K562 (cell line): ENCODE data around the gene CNOT6. TPM values are rescaled to one million over a fixed set of nuclear protein-coding genes. Genes with fewer than 3 reads are reported as not detected.
"Not testable (repeated sequence)": the region's sequence is repeated elsewhere in the genome, so short reads cannot be mapped to it uniquely, and the experiment has no call there.

Source experiments
- ATAC-seq: fragments of 200-7000 bp; cut with Tn5 transposase; 3 replicates; pipeline ENCODE4 v1.9.1; 2020; ENCODE audit warnings: moderate library complexity
- BruUV-seq: library from RNA; stranded (reverse); fragments of 400-500 nt; replicated peaks from 2 replicates; lab custom pipeline; 2021; lab: Mats Ljungman, UMichigan
- CTCF ChIA-PET: fragments of 300-600 bp; formaldehyde crosslinking; extraction: SDS; loops from one replicate; lab custom pipeline; 2021; ENCODE audit warnings: low intra/inter-chr PET ratio; lab: Yijun Ruan, JAX
- POLR2A ChIA-PET: fragments of 300-600, 350-650 bp; sonication (Branson Sonifier 250); formaldehyde crosslinking; extraction: SDS; loops from one replicate; lab custom pipeline; 2021; ENCODE audit warnings: antibody characterized with exemption, inconsistent platforms; lab: Yijun Ruan, JAX
- DNase-seq, 4 experiments: peaks; one replicate each; pipeline versions ENCODE4 v3.0.0 to v3.0.0-alpha.2; 2011 to 2018; ENCODE audit warnings: low spot score in 3 of 4, mixed read lengths in 3 of 4; ENCODE audit errors: extremely low read depth in 1 of 4
- FAIRE-seq: peaks from 2 replicates; lab custom pipeline; 2011; peaks lifted over from hg19 to GRCh38; lab: Jason Lieb, UNC
- H2AFZ ChIP-seq: 2 replicates; pipeline ENCODE4 v1.6.0; 2011; ENCODE audit warnings: low read depth, low read length, control low read depth, inconsistent platforms
- H3K27ac ChIP-seq: fragments of 200-600 bp; 3 replicates; pipeline ENCODE4 v1.8.0; 2011; ENCODE audit warnings: low read depth, mild to moderate bottlenecking, control low read depth, inconsistent platforms, low read length, moderate library complexity, mixed read lengths; ENCODE audit errors: extremely low read depth
- H3K27me3 ChIP-seq, 2 experiments: fragments of 300-600 bp in 1 of 2; 2 replicates in 1 of 2; 3 replicates in 1 of 2; pipeline versions ENCODE4 v1.6.0 to v1.8.0; 2011; ENCODE audit warnings: inconsistent platforms in 2 of 2, low read length in 2 of 2, mild to moderate bottlenecking in 1 of 2, mixed read lengths in 1 of 2, moderate library complexity in 1 of 2; ENCODE audit not compliant: control insufficient read depth in 2 of 2, insufficient read depth in 2 of 2
- H3K36me3 ChIP-seq: fragments of 300-600 bp; 3 replicates; pipeline ENCODE4 v1.8.0; 2011; ENCODE audit warnings: mild to moderate bottlenecking, low read length, inconsistent platforms; ENCODE audit not compliant: control insufficient read depth, insufficient read depth
- H3K4me1 ChIP-seq, 2 experiments: fragments of 200-600 bp in 1 of 2; replicated peaks in 1 of 2; 2 replicates in 1 of 2; 3 replicates in 1 of 2; pipeline versions ENCODE4 v1.5.1 to v1.8.0; 2011; ENCODE audit warnings: inconsistent platforms in 2 of 2, low read length in 2 of 2, mild to moderate bottlenecking in 1 of 2, mixed read lengths in 1 of 2, moderate library complexity in 1 of 2; ENCODE audit not compliant: control insufficient read depth in 2 of 2, insufficient read depth in 2 of 2
- H3K4me2 ChIP-seq: 2 replicates; pipeline ENCODE4 v1.6.1; 2011; ENCODE audit warnings: low read length, control low read depth, inconsistent platforms, mixed read lengths; ENCODE audit not compliant: insufficient read depth
- H3K4me3 ChIP-seq: fragments of 200-600 bp; sonication (generic), shearing (Covaris generic); 2 replicates; pipeline ENCODE4 v1.5.1; 2016; ENCODE audit warnings: control low read depth, inconsistent platforms
- H3K79me2 ChIP-seq: fragments of 200-600 bp; 3 replicates; pipeline ENCODE4 v1.8.0; 2011; ENCODE audit warnings: low read length, inconsistent platforms; ENCODE audit not compliant: control insufficient read depth, insufficient read depth
- H3K9ac ChIP-seq, 2 experiments: 2 replicates each; pipeline versions ENCODE4 v1.6.0 to v1.6.1; 2011; ENCODE audit warnings: low read depth in 2 of 2, low read length in 2 of 2, control low read depth in 1 of 2, inconsistent platforms in 1 of 2, mild to moderate bottlenecking in 1 of 2, mixed read lengths in 1 of 2; ENCODE audit not compliant: insufficient read depth in 1 of 2
- H3K9me1 ChIP-seq: one replicate; pipeline ENCODE4 v1.6.0; 2011; ENCODE audit warnings: inconsistent platforms, mild to moderate bottlenecking, low read length, moderate library complexity; ENCODE audit not compliant: control insufficient read depth, insufficient read depth
- H3K9me3 ChIP-seq: replicated peaks from 2 replicates; pipeline ENCODE4 v1.5.1; 2011; ENCODE audit warnings: low read depth, low read length, inconsistent platforms; ENCODE audit not compliant: control insufficient read depth, insufficient read depth
- H4K20me1 ChIP-seq: replicated peaks from 2 replicates; pipeline ENCODE4 v1.6.1; 2011; ENCODE audit warnings: low read length, inconsistent platforms, mixed read lengths; ENCODE audit not compliant: control insufficient read depth, insufficient read depth
- BCOR ChIP-seq: fragments of 450-650 bp; IDR thresholded peaks from 2 replicates; pipeline ENCODE4 v1.6.1; 2016
- NFIC ChIP-seq: fragments of 450-650 bp; IDR thresholded peaks from 2 replicates; pipeline ENCODE4 v1.6.1; 2017; ENCODE audit warnings: mild to moderate bottlenecking, inconsistent platforms
- PHB2 ChIP-seq: fragments of 450-650 bp; IDR thresholded peaks from 2 replicates; pipeline ENCODE4 v1.6.1; 2017; ENCODE audit warnings: low read depth
- TEAD4 ChIP-seq, 2 experiments: sonication (generic) in 1 of 2; formaldehyde crosslinking in 1 of 2; IDR thresholded peaks; 2 replicates each; pipeline versions ENCODE4 v1.6.1 to v1.8.0; 2012 to 2022; ENCODE audit warnings: borderline replicate concordance in 1 of 2, inconsistent platforms in 1 of 2, low read length in 1 of 2, mild to moderate bottlenecking in 1 of 2, missing genetic modification reagents in 1 of 2
- ZNF146 ChIP-seq: IDR thresholded peaks from one replicate; pipeline ENCODE4 v1.6.1; 2018; ENCODE audit warnings: missing compliant biosample characterization; ENCODE audit not compliant: unreplicated experiment
- ZNF347 ChIP-seq: fragments of 450-650 bp; formaldehyde crosslinking; IDR thresholded peaks from 2 replicates; pipeline ENCODE4 v1.4.0; 2020; ENCODE audit warnings: low read depth, mild to moderate bottlenecking, moderate library complexity
- WGBS: fragments of 100-300 bp; shearing (Covaris generic); methylation state at CpG from one replicate; pipeline ENCODE4 v1.1.6; 2016; ENCODE audit warnings: low coverage, mixed read lengths; ENCODE audit not compliant: insufficient coverage; ENCODE audit errors: missing lambda C conversion rate; 5-methylcytosine and 5-hydroxymethylcytosine counted together
- in situ Hi-C: fragments of 300-500 bp; cut with MboI; formaldehyde crosslinking; loops from 4 replicates; pipeline ENCODE4 v1.15.0; 2018; ENCODE audit warnings: inconsistent platforms, mixed read lengths
- intact Hi-C: fragments of 100-400 bp; cut with micrococcal nuclease; formaldehyde crosslinking; loops from 2 replicates; pipeline ENCODE4 v1.14.2; 2022
- polyA plus RNA-seq, 8 experiments: library from polyadenylated mRNA; depleted of rRNA in 4 of 8; stranded (reverse) in 5 of 8; unstranded in 3 of 8; fragments of >200 nt; fragmentation: Nextera tagmentation in 2 of 8; fragmentation: Illumina TruSeq in 1 of 8; extraction: Ambion mirVana in 2 of 8; extraction: Trizol in 1 of 8; gene quantifications; 2 replicates each; pipeline versions ENCODE4 v1.2.1 to v1.2.3, GENCODE V29; 2011 to 2014; ENCODE audit warnings: inconsistent platforms in 1 of 8, missing spikeins in 1 of 8
- total RNA-seq, 7 experiments: library from RNA; depleted of rRNA in 6 of 7; stranded (reverse); fragments of >200 nt in 6 of 7; fragmentation: Illumina TruSeq in 2 of 7; extraction: Trizol in 2 of 7; gene quantifications; 2 replicates each; pipeline versions ENCODE4 v1.2.1 to v1.2.3, GENCODE V29; 2011 to 2021; ENCODE audit warnings: low replicate concordance in 1 of 7

CNOT6 gene
- total and polyA plus RNA-seq, 9 of the 15 experiments (the other 6 are each of a cell fraction or from before 2014, with no cell fraction given), result 4.9 to 32.4 (median 14.0) TPM

- no peaks in the 10 kb centered on the region for H3K9me3 ChIP-seq
- H3K36me3 ChIP-seq, result no peaks in the 10 kb centered on the region
- H3K4me1 ChIP-seq, result peaks cover 0 to 2% of the 10 kb centered on the region in 2 experiments; a peak in 1 of 5 replicates
- H3K4me2 ChIP-seq, result no peak overlapping the region
- intact Hi-C loops (loop anchor here (5.0 kb wide), 3 partner anchors 133 to 347 kb away; no protein-coding TSS in a partner anchor), in situ Hi-C loops (no loop called here)
- no peaks in the 10 kb centered on the region for H3K79me2 ChIP-seq
- H4K20me1 ChIP-seq, result peaks cover 11% of the 10 kb centered on the region; the same call in 1 of the 2 replicates
- WGBS, result 10% methylated on average over 11 of the region's 11 CpGs
- no TSS peak for BruUV-seq
- no peaks in the 10 kb centered on the region for H3K9me1 ChIP-seq
- FAIRE-seq (no peak), DNase-seq (no peak), ATAC-seq (no peak)
- H3K9ac ChIP-seq, result no peak overlapping the region
- ChIA-PET CTCF (no interaction called here), POLR2A (interaction anchor here (0.6 kb wide), 1 partner anchor 142 kb away, joined by 3 read pairs; no protein-coding TSS in a partner anchor)
- peaks cover 8 to 32% of the 10 kb centered on the region in 2 experiments; a peak in 4 of 5 replicates for H3K27me3 ChIP-seq
- H2AFZ ChIP-seq, result no peak overlapping the region
- TF ChIP-seq PHB2 (no peak), ZNF347 (CRISPR knock-in tag) (no peak), NFIC (peak; percentile 82), TEAD4 (IDR thresholded peaks at IDR 0.05; ENCODE audit: low read length) (no peak), TEAD4 (CRISPR knock-in tag; IDR thresholded peaks at IDR 0.05; ENCODE audit: borderline replicate concordance) (no peak)
- no peak overlapping the region for H3K27ac ChIP-seq
- H3K4me3 ChIP-seq, result no peak overlapping the region
These were observed 19.6 kb upstream of the CNOT6 start for GRCh38 chr5:180474569-180474968.

- WGBS, result 27% methylated on average over 20 of the region's 20 CpGs
- H4K20me1 ChIP-seq, intact Hi-C loops, H3K9me1 ChIP-seq, BruUV-seq, FAIRE-seq, H3K4me3 ChIP-seq, CTCF ChIA-PET, H3K9ac ChIP-seq, H3K4me1 ChIP-seq, ATAC-seq, H3K27ac ChIP-seq, H3K4me2 ChIP-seq, H3K36me3 ChIP-seq, H2AFZ ChIP-seq, H3K9me3 ChIP-seq, in situ Hi-C loops, H3K79me2 ChIP-seq, DNase-seq: not testable (repeated sequence)
- POLR2A ChIA-PET, result interaction anchor here (0.7 kb wide), 1 partner anchor 47 kb away, joined by 3 read pairs; no protein-coding TSS in a partner anchor
- H3K27me3 ChIP-seq, result peaks cover 12 to 36% of the 10 kb centered on the region in 2 experiments
- TF ChIP-seq ZNF146 (CRISPR knock-in tag) (peak; percentile 85), BCOR (peak; percentile 40; the same call in 1 of the 2 replicates)
These were observed 18.1 kb upstream of the CNOT6 start for GRCh38 chr5:180475969-180476524.
